Transverse colon (tissue), 4 donors: ENCODE measurements around the gene ZNF189.

Experiments
- POLR2A ChIP-seq: fragments of 450-650 bp; IDR thresholded peaks from one replicate; pipeline ENCODE4 v1.6.1; 2016; ENCODE audit warnings: antibody characterized with exemption, mild to moderate bottlenecking, moderate library complexity
- POLR2AphosphoS5 ChIP-seq, 3 donors: sonication (generic); formaldehyde crosslinking; IDR thresholded peaks; one replicate each; pipeline ENCODE4 v1.6.1; 2016; ENCODE audit warnings: antibody characterized with exemption in 3 of 3
- TF ChIP-seq, protein P1 (sequence below), 5 experiments: fragments of 200-600 bp in 3 of 5; fragments of 450-650 bp in 2 of 5; sonication (generic) in 3 of 5; IDR thresholded peaks; 1 replicate in 2 of 5; 2 replicates in 3 of 5; pipeline ENCODE4 v1.5.1; 2016 to 2017; ENCODE audit warnings: antibody characterized with exemption in 5 of 5, inconsistent platforms in 3 of 5, mild to moderate bottlenecking in 2 of 5, moderate library complexity in 1 of 5

DNA sequence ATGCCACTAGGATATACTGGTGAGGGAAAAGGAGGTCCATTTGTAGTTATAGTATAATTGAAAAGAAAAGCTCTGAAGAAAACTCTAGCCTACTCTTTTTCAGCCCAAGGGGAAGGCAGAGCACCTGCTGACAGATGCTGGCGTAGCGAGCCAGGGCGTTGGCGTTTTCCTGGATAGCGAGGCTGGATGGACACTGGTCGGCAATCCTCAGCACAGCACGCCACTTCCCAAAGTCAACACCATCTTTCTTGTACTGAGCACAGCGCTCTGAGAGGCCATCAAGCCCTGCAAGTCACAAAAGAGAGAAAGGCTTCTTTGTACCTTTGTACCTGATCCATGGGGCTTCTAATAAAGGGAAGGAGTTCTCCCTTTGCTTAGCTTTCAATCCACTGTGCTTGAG, 28.7 kb downstream of the ZNF189 start:
- TF ChIP-seq, protein P1, sequence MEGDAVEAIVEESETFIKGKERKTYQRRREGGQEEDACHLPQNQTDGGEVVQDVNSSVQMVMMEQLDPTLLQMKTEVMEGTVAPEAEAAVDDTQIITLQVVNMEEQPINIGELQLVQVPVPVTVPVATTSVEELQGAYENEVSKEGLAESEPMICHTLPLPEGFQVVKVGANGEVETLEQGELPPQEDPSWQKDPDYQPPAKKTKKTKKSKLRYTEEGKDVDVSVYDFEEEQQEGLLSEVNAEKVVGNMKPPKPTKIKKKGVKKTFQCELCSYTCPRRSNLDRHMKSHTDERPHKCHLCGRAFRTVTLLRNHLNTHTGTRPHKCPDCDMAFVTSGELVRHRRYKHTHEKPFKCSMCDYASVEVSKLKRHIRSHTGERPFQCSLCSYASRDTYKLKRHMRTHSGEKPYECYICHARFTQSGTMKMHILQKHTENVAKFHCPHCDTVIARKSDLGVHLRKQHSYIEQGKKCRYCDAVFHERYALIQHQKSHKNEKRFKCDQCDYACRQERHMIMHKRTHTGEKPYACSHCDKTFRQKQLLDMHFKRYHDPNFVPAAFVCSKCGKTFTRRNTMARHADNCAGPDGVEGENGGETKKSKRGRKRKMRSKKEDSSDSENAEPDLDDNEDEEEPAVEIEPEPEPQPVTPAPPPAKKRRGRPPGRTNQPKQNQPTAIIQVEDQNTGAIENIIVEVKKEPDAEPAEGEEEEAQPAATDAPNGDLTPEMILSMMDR (IDR thresholded peaks at IDR 0.05) = no peak
- TF ChIP-seq POLR2AphosphoS5 (IDR thresholded peaks at IDR 0.05) (no peak), POLR2A (no peak)
